Measurements from ENCODE around the gene UBE2L5.
A peak's percentile ranks its signal among the peaks of the same experiment; 100 is the strongest.

UBE2L5 gene

GRCh38 chr13:30463787-30464495 lies 41.6 kb downstream of the UBE2L5 start:
- H3K4me3 ChIP-seq, result peak overlapping the region; percentile 43 to 88 (median 69)
- H3K27ac ChIP-seq, result peak overlapping the region; percentile 92 to 100 (median 98)

DNA sequence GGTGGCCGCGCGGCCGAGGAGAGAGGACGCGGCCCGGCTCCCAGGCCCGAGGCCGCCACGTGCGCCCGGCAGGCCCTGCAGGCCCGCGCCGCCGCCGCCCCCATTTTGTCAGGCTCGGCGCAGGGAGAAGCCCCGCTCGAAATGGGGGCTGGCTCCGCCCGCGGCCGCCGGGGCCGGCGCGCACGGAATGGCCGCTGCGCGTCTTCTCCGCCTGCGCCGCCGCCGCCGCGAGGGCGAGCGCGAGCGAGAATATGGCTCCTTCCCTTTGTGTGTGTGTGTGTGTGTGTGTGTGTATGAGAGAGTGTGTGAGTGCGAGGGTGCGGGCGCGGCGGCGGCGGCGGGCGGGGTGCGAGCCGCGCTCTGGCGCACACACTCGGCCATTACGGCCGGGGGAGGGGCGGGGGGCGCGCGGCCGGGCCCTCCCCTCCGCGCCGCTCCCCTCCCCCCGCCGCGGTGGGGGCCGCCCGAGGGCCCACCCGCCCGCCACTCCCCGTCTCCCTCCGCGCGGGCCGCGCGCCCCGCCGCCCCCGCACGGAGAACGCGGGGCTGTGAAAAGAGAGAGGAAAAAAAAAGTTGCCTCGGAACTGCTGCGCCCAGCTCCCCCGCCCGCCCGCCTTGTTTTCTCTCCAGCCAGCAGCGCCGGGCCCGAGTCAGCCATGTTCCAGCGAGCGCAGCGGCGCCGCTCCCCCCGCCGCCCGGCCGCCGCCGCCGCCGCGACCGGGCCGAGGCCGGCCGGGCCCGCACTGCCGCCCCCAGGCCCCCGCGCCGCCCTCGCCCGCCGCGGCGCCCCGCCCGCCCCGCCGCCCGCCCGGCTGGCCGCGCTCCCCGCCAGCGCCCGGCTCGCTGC lies 42.4 kb downstream of the UBE2L5 start:
- H3K4me3 ChIP-seq, result peak overlapping the region; percentile 43 to 88 (median 69)
- H3K27ac ChIP-seq, result peak overlapping the region; percentile 92 to 100 (median 99)

DNA sequence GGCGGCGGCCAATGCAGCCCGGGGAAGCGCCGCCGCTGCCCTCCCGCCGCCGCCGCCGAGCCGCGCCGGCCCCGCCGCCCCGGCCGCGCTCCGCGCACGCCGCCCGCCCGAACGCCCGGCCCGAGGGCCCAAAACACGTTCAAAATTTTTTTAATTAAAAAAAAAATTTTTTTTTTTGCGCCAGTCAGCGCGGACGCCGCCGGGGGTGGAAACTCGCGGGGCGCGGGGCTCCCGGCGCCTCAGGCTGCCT lies 43.0 kb downstream of the UBE2L5 start:
- Histone ChIP-seq H3K27ac (peak overlapping the region; percentile 96 to 100 (median 99)), H3K4me3 (peak overlapping the region; percentile 69 to 92 (median 83))

GRCh38 chr13:30465593-30466357 lies 43.5 kb downstream of the UBE2L5 start, which contains the start of gene HMGB1:
HMGB1 (minus strand) TSS chr13:30465936; CDS start chr13:30463680, 2,256 bp downstream.
- Histone ChIP-seq H3K27ac (peak within 1 kb of the TSS; percentile 97 to 100 (median 99)), H3K4me3 (peak within 1 kb of the TSS; percentile 70 to 92 (median 83))

- Histone ChIP-seq H3K4me3 (peak overlapping the region in 5 of 7 experiments; percentile 69 to 88 (median 75)), H3K27ac (peak overlapping the region in 4 of 21 experiments; percentile 21 to 100 (median 99))
These were observed 44.0 kb downstream of the UBE2L5 start for GRCh38 chr13:30466358-30466714.

DNA sequence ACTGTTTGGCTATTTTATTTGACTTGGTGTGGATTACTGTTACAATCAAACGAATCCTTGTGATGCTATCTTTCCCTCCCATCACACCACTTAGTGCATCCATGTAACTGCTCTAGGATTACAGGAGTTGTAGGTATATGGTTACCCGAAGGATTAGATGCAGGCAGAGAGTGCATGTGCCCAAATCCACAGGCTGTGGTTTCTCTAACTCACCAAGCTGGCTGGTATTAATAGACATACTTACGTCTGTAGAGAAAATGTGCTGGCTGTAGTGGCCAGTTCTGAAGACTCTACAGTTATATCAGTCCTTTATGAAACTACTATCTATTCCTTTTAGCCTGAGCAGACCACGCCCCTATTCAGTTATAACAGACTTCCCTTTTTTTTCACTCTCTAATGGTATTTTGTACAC lies 44.6 kb downstream of the UBE2L5 start:
- H3K27ac ChIP-seq, result no peak overlapping the region
- no peak overlapping the region for H3K4me3 ChIP-seq

DNA sequence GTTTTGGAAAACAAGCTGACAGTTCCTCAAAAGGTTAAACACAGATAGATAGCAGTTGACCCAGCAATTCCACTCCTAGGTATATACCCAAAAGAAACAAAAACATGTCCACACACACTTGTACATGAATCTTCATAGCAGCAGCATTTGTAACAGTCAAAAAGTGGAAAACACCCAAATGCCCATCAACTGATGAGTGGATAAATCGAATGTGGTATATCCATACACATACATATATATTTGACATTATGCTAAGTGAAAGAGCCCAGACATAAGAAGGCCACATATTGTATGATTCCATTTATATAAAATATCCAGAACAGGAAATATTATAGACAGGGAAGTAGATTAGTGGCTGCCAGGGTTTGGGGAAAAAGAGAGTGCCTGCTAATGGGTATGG lies 51.4 kb downstream of the UBE2L5 start:
- no peak overlapping the region for H3K27ac ChIP-seq
- H3K4me3 ChIP-seq, result no peak overlapping the region

DNA sequence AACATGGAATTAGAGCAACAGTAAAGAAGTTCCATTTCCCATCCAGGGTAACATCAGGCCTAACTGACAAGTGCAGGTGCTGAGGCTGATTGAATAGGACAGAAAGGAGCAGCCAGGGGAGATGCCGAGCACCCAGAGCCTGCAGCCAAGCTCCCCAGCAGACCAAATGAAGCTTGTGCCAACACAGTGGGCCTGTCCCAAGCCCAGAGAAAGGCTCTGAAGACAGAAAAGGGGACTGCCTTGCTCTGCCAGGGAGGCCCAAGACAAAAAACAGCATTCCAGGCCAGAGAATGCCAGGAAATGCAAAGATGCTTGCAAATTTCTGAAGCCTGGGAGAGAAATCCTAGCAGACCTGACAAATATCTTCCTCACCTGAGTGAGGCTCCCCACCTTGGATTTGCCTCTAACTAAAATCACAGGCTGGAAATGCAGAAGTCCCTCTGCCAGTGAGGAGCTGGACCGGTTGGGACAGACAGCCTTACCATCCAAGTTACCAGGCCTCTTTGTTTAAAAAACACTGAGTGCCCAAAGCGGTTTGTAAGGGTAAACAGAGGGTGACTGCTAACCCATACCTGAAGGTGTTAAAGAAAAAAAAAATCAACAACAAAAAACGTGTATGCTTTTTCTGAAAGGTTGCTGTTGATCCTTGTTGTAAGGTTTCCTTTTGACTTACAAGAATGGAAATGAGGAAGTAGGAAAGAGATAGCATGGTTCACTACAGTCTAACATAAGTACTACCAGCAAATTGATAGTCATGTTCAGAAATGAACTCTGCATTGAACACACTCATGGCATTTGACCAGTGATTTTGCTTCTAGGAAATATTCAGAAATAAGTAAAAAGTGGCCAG lies 55.3 kb downstream of the UBE2L5 start:
- Histone ChIP-seq H3K27ac (no peak overlapping the region), H3K4me3 (no peak overlapping the region)
